ENCODE data around the gene EIF2B1. TPM values are rescaled to one million over a fixed set of nuclear protein-coding genes. Genes with fewer than 3 reads are reported as not detected.

The EIF2B1 gene
- total and polyA plus RNA-seq, 2 donors (not counting 1 experiment from before 2014, with no cell fraction given) = 48.9 to 54.0 TPM

GRCh38 chr12:123659996-123660727, 26.7 kb upstream of the EIF2B1 start:
- H3K27me3 ChIP-seq (replicated peaks in 1 of 4; ENCODE audit: control extremely low read depth in 1 of 4, control insufficient read depth in 3 of 4, insufficient read depth in 4 of 4, low read length in 3 of 4) = no peaks in the 10 kb centered on the region
- TF ChIP-seq EZH2 (IDR thresholded peaks at IDR 0.05; ENCODE audit: borderline replicate concordance, insufficient read depth, low read depth, low read length, poor library complexity, severe bottlenecking) = no peak
- no peak for TF ChIP-seq CTCF (IDR thresholded peaks at IDR 0.05)
- no peaks in the 10 kb centered on the region for H3K9me3 ChIP-seq (ENCODE audit: control extremely low read depth in 1 of 3, control insufficient read depth in 2 of 3, insufficient read depth in 1 of 3, low read length in 2 of 3)
- H3K27ac ChIP-seq (ENCODE audit: low read length in 2 of 2) = peak overlapping the region in 1 of 2 donors; percentile 37
- CTCF ChIA-PET = no interaction called here
- Mint-ChIP-seq H3K9me3 (ENCODE audit: insufficient read depth) (no peaks in the 10 kb centered on the region), H3K4me1 (peaks cover 26% of the 10 kb centered on the region), H3K27me3 (no peaks in the 10 kb centered on the region), H3K27ac (no peak overlapping the region), H3K4me3 (peak overlapping the region; percentile 13)
- no CpG with 5 or more reads among the region's 5 CpGs for WGBS (ENCODE audit: insufficient coverage)
- no peak overlapping the region for H3K4me3 ChIP-seq (ENCODE audit: control extremely low read depth in 1 of 5, extremely low read depth in 1 of 5, insufficient read depth in 1 of 5, low read depth in 2 of 5, low read length in 4 of 5)
- DNase-seq (no peak), ATAC-seq (ENCODE audit: low read depth) (no peak)
- peaks cover 0 to 20% of the 10 kb centered on the region in 2 experiments for H3K36me3 ChIP-seq (replicated peaks in 1 of 2; ENCODE audit: control extremely low read depth in 1 of 2, control insufficient read depth in 1 of 2, extremely low read depth in 1 of 2, insufficient read depth in 2 of 2, low read length in 1 of 2)
- H3K4me2 ChIP-seq (replicated peaks; ENCODE audit: low read depth, low read length, poor library complexity, severe bottlenecking) = no peak overlapping the region
- POLR2A ChIA-PET = no interaction called here
- H2AFZ ChIP-seq (ENCODE audit: insufficient read depth, low read depth, low read length, poor library complexity, severe bottlenecking) = no peak overlapping the region
- no peaks in the 10 kb centered on the region for H4K20me1 ChIP-seq (ENCODE audit: control insufficient read depth, insufficient read depth, low read length, poor library complexity, severe bottlenecking)
- H3K4me1 ChIP-seq (ENCODE audit: control insufficient read depth in 2 of 2, insufficient read depth in 2 of 2, low read length in 2 of 2) = peaks cover 4 to 17% of the 10 kb centered on the region in 2 donors
- intact Hi-C loops (cut with micrococcal nuclease) = no loop called here
- no peak overlapping the region for H3K9ac ChIP-seq (ENCODE audit: low read length)
- no peaks in the 10 kb centered on the region for H3K79me2 ChIP-seq (ENCODE audit: control insufficient read depth, insufficient read depth, low read length)

- H3K27ac Mint-ChIP-seq = no peak overlapping the region
- Histone ChIP-seq H3K9me3 (ENCODE audit: control extremely low read depth in 1 of 3, control insufficient read depth in 2 of 3, insufficient read depth in 1 of 3, low read length in 2 of 3) (no peaks in the 10 kb centered on the region), H3K9ac (ENCODE audit: low read length) (no peak overlapping the region), H3K79me2 (ENCODE audit: control insufficient read depth, insufficient read depth, low read length) (no peaks in the 10 kb centered on the region), H3K27ac (ENCODE audit: low read length in 2 of 2) (no peak overlapping the region), H3K4me3 (ENCODE audit: control extremely low read depth in 1 of 5, extremely low read depth in 1 of 5, insufficient read depth in 1 of 5, low read depth in 2 of 5, low read length in 4 of 5) (no peak overlapping the region), H2AFZ (ENCODE audit: insufficient read depth, low read depth, low read length, poor library complexity, severe bottlenecking) (no peak overlapping the region), H3K4me1 (ENCODE audit: control insufficient read depth in 2 of 2, insufficient read depth in 2 of 2, low read length in 2 of 2) (peaks cover 4 to 20% of the 10 kb centered on the region in 2 donors), H4K20me1 (ENCODE audit: control insufficient read depth, insufficient read depth, low read length, poor library complexity, severe bottlenecking) (no peaks in the 10 kb centered on the region), H3K27me3 (replicated peaks in 1 of 4; ENCODE audit: control extremely low read depth in 1 of 4, control insufficient read depth in 3 of 4, insufficient read depth in 4 of 4, low read length in 3 of 4) (no peaks in the 10 kb centered on the region), H3K4me2 (replicated peaks; ENCODE audit: low read depth, low read length, poor library complexity, severe bottlenecking) (no peak overlapping the region), H3K36me3 (replicated peaks in 1 of 2; ENCODE audit: control extremely low read depth in 1 of 2, control insufficient read depth in 1 of 2, extremely low read depth in 1 of 2, insufficient read depth in 2 of 2, low read length in 1 of 2) (peaks cover 3 to 24% of the 10 kb centered on the region in 2 experiments)
- ATAC-seq (ENCODE audit: low read depth) (no peak), DNase-seq (no peak)
- no peak for TF ChIP-seq EZH2 (IDR thresholded peaks at IDR 0.05; ENCODE audit: borderline replicate concordance, insufficient read depth, low read depth, low read length, poor library complexity, severe bottlenecking)
- no peak overlapping the region for H3K4me3 Mint-ChIP-seq
- WGBS (ENCODE audit: insufficient coverage) = 93% methylated on average over 9 of the region's 9 CpGs
- peaks cover 39% of the 10 kb centered on the region for H3K4me1 Mint-ChIP-seq
- intact Hi-C loops (cut with micrococcal nuclease) = no loop called here
- no peaks in the 10 kb centered on the region for H3K9me3 Mint-ChIP-seq (ENCODE audit: insufficient read depth)
- H3K27me3 Mint-ChIP-seq = no peaks in the 10 kb centered on the region
- ChIA-PET CTCF (no interaction called here), POLR2A (no interaction called here)
These were observed 23.7 kb upstream of the EIF2B1 start for GRCh38 chr12:123657211-123657610.
